B cell (primary cell): Measurements from ENCODE around the gene CAMTA1. TPM values are rescaled to one million over a fixed set of nuclear protein-coding genes. Genes with fewer than 3 reads are reported as not detected.
"Not testable (repeated sequence)": the region's sequence is repeated elsewhere in the genome, so short reads cannot be mapped to it uniquely, and the experiment has no call there.

ENCODE experiments used
- ATAC-seq: fragments of 200-7000 bp; cut with Tn5 transposase; one replicate; pipeline ENCODE4 v1.10.0; 2021; ENCODE audit warnings: low read depth, mild to moderate bottlenecking, moderate number of reproducible peaks, moderate library complexity
- CTCF ChIA-PET: fragments of 350-600 bp; sonication (Branson Sonifier 250); formaldehyde crosslinking; loops from one replicate; lab custom pipeline; 2021; ENCODE audit warnings: antibody characterized with exemption, inconsistent platforms; lab: Charles Lee
- POLR2A ChIA-PET: fragments of 350-600 bp; sonication (Branson Sonifier 250); formaldehyde crosslinking; loops from one replicate; lab custom pipeline; 2021; ENCODE audit warnings: antibody characterized with exemption; lab: Charles Lee
- DNase-seq: peaks from one replicate; pipeline ENCODE4 v3.0.0; 2013
- H2AFZ ChIP-seq: 2 replicates; pipeline ENCODE4 v1.6.1; 2012; ENCODE audit warnings: mild to moderate bottlenecking, low read depth, low read length; ENCODE audit not compliant: insufficient read depth, poor library complexity, severe bottlenecking
- H3K27ac ChIP-seq, 2 donors: 1 replicate in 1 of 2; 2 replicates in 1 of 2; pipeline ENCODE4 v1.5.1; 2012 to 2013; ENCODE audit warnings: low read length in 2 of 2, mild to moderate bottlenecking in 2 of 2, moderate library complexity in 1 of 2
- H3K27me3 ChIP-seq, 4 experiments: fragments of 200-600 bp in 1 of 4; sonication (generic) in 1 of 4; replicated peaks in 1 of 4; 1 replicate in 2 of 4; 2 replicates in 2 of 4; pipeline versions ENCODE4 v1.6.1 to v1.7.0; 2013 to 2016; ENCODE audit warnings: low read length in 3 of 4, mild to moderate bottlenecking in 2 of 4, mixed read lengths in 1 of 4, moderate library complexity in 1 of 4; ENCODE audit not compliant: insufficient read depth in 4 of 4, control insufficient read depth in 3 of 4; ENCODE audit errors: control extremely low read depth in 1 of 4
- H3K36me3 ChIP-seq, 2 experiments: replicated peaks in 1 of 2; 1 replicate in 1 of 2; 2 replicates in 1 of 2; pipeline versions ENCODE4 v1.6.1 to v1.7.1; 2013; ENCODE audit warnings: low read length in 1 of 2; ENCODE audit not compliant: insufficient read depth in 2 of 2, control insufficient read depth in 1 of 2; ENCODE audit errors: control extremely low read depth in 1 of 2, extremely low read depth in 1 of 2
- H3K4me1 ChIP-seq, 2 donors: fragments of 200-600 bp in 1 of 2; sonication (generic) in 1 of 2; 1 replicate in 1 of 2; 2 replicates in 1 of 2; pipeline versions ENCODE4 v1.5.1 to v1.6.1; 2013 to 2017; ENCODE audit warnings: low read length in 2 of 2; ENCODE audit not compliant: control insufficient read depth in 2 of 2, insufficient read depth in 2 of 2
- H3K4me2 ChIP-seq: replicated peaks from 2 replicates; pipeline ENCODE3; 2012; ENCODE audit warnings: mild to moderate bottlenecking, low read depth, low read length; ENCODE audit not compliant: poor library complexity, severe bottlenecking
- H3K4me3 ChIP-seq, 5 experiments: fragments of 200-600 bp in 1 of 5; sonication (generic) in 1 of 5; 1 replicate in 3 of 5; 2 replicates in 2 of 5; pipeline versions ENCODE4 v1.5.1 to v1.7.0; 2011 to 2016; ENCODE audit warnings: low read length in 4 of 5, mild to moderate bottlenecking in 4 of 5, low read depth in 2 of 5, control low read depth in 1 of 5, moderate library complexity in 1 of 5; ENCODE audit not compliant: insufficient read depth in 1 of 5; ENCODE audit errors: control extremely low read depth in 1 of 5, extremely low read depth in 1 of 5
- H3K79me2 ChIP-seq: fragments of 200-600 bp; sonication (generic); one replicate; pipeline ENCODE4 v1.6.0; 2016; ENCODE audit warnings: low read length; ENCODE audit not compliant: control insufficient read depth, insufficient read depth
- H3K9ac ChIP-seq: fragments of 200-600 bp; sonication (generic); 2 replicates; pipeline ENCODE4 v1.6.1; 2017; ENCODE audit warnings: mild to moderate bottlenecking, low read length, moderate library complexity
- H3K9me3 ChIP-seq, 3 donors: one replicate each; pipeline versions ENCODE4 v1.6.1 to v1.7.1; 2013; ENCODE audit warnings: low read length in 2 of 3; ENCODE audit not compliant: control insufficient read depth in 2 of 3, insufficient read depth in 1 of 3; ENCODE audit errors: control extremely low read depth in 1 of 3
- H4K20me1 ChIP-seq: 2 replicates; pipeline ENCODE4 v1.6.0; 2012; ENCODE audit warnings: mild to moderate bottlenecking, low read length; ENCODE audit not compliant: insufficient read depth, control insufficient read depth, poor library complexity, severe bottlenecking
- H3K27ac Mint-ChIP-seq: one replicate; pipeline ENCODE4 v1.8.0; 2021; ENCODE audit warnings: mixed read lengths
- H3K27me3 Mint-ChIP-seq: one replicate; pipeline ENCODE4 v1.8.0; 2021; ENCODE audit warnings: mixed read lengths
- H3K4me1 Mint-ChIP-seq: one replicate; pipeline ENCODE4 v1.8.0; 2021; ENCODE audit warnings: mixed read lengths
- H3K4me3 Mint-ChIP-seq: one replicate; pipeline ENCODE4 v1.8.0; 2021; ENCODE audit warnings: mixed read lengths
- H3K9me3 Mint-ChIP-seq: one replicate; pipeline ENCODE4 v1.8.0; 2022; ENCODE audit warnings: mixed read lengths; ENCODE audit not compliant: insufficient read depth
- CTCF ChIP-seq: fragments of 200-600 bp; IDR thresholded peaks from one replicate; pipeline ENCODE4 v1.8.0; 2022; ENCODE audit warnings: antibody characterized with exemption, mild to moderate bottlenecking
- EZH2 ChIP-seq: IDR thresholded peaks from 2 replicates; pipeline ENCODE4 v1.6.1; 2012; ENCODE audit warnings: borderline replicate concordance, low read depth, mild to moderate bottlenecking, moderate library complexity, low read length; ENCODE audit not compliant: insufficient read depth, poor library complexity, severe bottlenecking
- WGBS: methylation state at CpG from one replicate; pipeline ENCODE4 v1.1.5; 2013; ENCODE audit warnings: missing lambda C conversion rate; ENCODE audit not compliant: insufficient coverage; 5-methylcytosine and 5-hydroxymethylcytosine counted together
- intact Hi-C: fragments of 100-400 bp; cut with micrococcal nuclease; formaldehyde crosslinking; loops from one replicate; pipeline ENCODE4 v1.10.0; 2022
- polyA plus RNA-seq: library from polyadenylated mRNA; depleted of rRNA; stranded (reverse); fragments of >200 nt; gene quantifications from 2 replicates; pipeline ENCODE4 v1.2.3, GENCODE V29; 2012
- total RNA-seq, 2 donors: library from RNA; stranded (reverse); fragments of 120-200 nt in 1 of 2; gene quantifications; 1 replicate in 1 of 2; 2 replicates in 1 of 2; pipeline versions ENCODE4 v1.2.3 to v1.2.4, GENCODE V29; 2013 to 2022

CAMTA1 gene
- total and polyA plus RNA-seq, 2 donors (not counting 1 experiment from before 2014, with no cell fraction given): 42.2 to 45.7 TPM

GRCh38 chr1:6832006-6832405 is 46.8 kb downstream of the CAMTA1 start:
- H3K36me3 ChIP-seq, H3K9me3 Mint-ChIP-seq, H3K27me3 ChIP-seq, H3K4me2 ChIP-seq, H3K4me1 ChIP-seq, H3K4me3 Mint-ChIP-seq, POLR2A ChIA-PET, CTCF ChIA-PET, ATAC-seq, H3K4me3 ChIP-seq, H3K9ac ChIP-seq, H3K9me3 ChIP-seq, H2AFZ ChIP-seq, intact Hi-C loops, H3K27ac Mint-ChIP-seq, H3K27me3 Mint-ChIP-seq, H3K4me1 Mint-ChIP-seq, DNase-seq, H3K27ac ChIP-seq: not testable (repeated sequence)
- Histone ChIP-seq H4K20me1 (peaks cover 15% of the 10 kb centered on the region), H3K79me2 (peaks cover 38% of the 10 kb centered on the region)
- 92% methylated on average over 2 of the region's 2 CpGs for WGBS

- ChIA-PET POLR2A (no interaction called here), CTCF (interaction anchor here (2.1 kb wide), 1 partner anchor 58 kb away, joined by 5 read pairs; no protein-coding TSS in a partner anchor)
- Histone ChIP-seq H3K27me3 (no peaks in the 10 kb centered on the region), H3K27ac (no peak overlapping the region), H3K9ac (no peak overlapping the region), H3K4me2 (no peak overlapping the region), H3K36me3 (peaks cover 2 to 3% of the 10 kb centered on the region in 2 experiments), H3K9me3 (no peaks in the 10 kb centered on the region), H2AFZ (no peak overlapping the region), H3K4me1 (no peaks in the 10 kb centered on the region), H3K79me2 (peaks cover 38% of the 10 kb centered on the region), H3K4me3 (no peak overlapping the region), H4K20me1 (peaks cover 8% of the 10 kb centered on the region)
- H3K27ac Mint-ChIP-seq: no peak overlapping the region
- no peak for ATAC-seq
- H3K4me1 Mint-ChIP-seq: peaks cover 3% of the 10 kb centered on the region
- no peak for DNase-seq
- no peak overlapping the region for H3K4me3 Mint-ChIP-seq
- no peaks in the 10 kb centered on the region for H3K27me3 Mint-ChIP-seq
- intact Hi-C loops: no loop called here
- WGBS: 87% methylated on average over 2 of the region's 4 CpGs
- H3K9me3 Mint-ChIP-seq: no peaks in the 10 kb centered on the region
- TF ChIP-seq CTCF (no peak), EZH2 (no peak)
Measured at GRCh38 chr1:6832531-6833188, 47.4 kb downstream of the CAMTA1 start.
